Effector memory CD8-positive, alpha-beta T cell (primary cell): ENCODE results near the gene ZNF750.
"Not testable (repeated sequence)": the region's sequence is repeated elsewhere in the genome, so short reads cannot be mapped to it uniquely, and the experiment has no call there.

ENCODE experiments used
- ATAC-seq: fragments of 150-1000 bp; cut with Tn5 transposase; replicated peaks from 2 replicates; pipeline ENCODE4 v1.10.0; 2021; ENCODE audit warnings: mild to moderate bottlenecking, moderate library complexity
- DNase-seq, 3 experiments: peaks; one replicate each; pipeline ENCODE4 v3.0.0; 2021
- H3K27ac Mint-ChIP-seq, 2 donors: one replicate each; pipeline ENCODE4 v1.8.0; 2022; ENCODE audit warnings: mild to moderate bottlenecking in 2 of 2, mixed read lengths in 2 of 2, moderate library complexity in 2 of 2
- H3K27me3 Mint-ChIP-seq, 2 donors: one replicate each; pipeline ENCODE4 v1.8.0; 2022; ENCODE audit warnings: mixed read lengths in 2 of 2
- H3K36me3 Mint-ChIP-seq: one replicate; pipeline ENCODE4 v1.8.0; 2022; ENCODE audit warnings: mild to moderate bottlenecking, moderate library complexity, mixed read lengths; ENCODE audit not compliant: insufficient read depth
- H3K4me1 Mint-ChIP-seq, 2 donors: one replicate each; pipeline ENCODE4 v1.8.0; 2022; ENCODE audit warnings: low read depth in 2 of 2, mixed read lengths in 2 of 2
- H3K4me3 Mint-ChIP-seq, 2 donors: one replicate each; pipeline ENCODE4 v1.8.0; 2022; ENCODE audit warnings: mild to moderate bottlenecking in 2 of 2, mixed read lengths in 2 of 2, moderate library complexity in 2 of 2
- H3K9me3 Mint-ChIP-seq, 2 donors: one replicate each; pipeline ENCODE4 v1.8.0; 2022; ENCODE audit warnings: mixed read lengths in 2 of 2

Gene ZNF750

DNA sequence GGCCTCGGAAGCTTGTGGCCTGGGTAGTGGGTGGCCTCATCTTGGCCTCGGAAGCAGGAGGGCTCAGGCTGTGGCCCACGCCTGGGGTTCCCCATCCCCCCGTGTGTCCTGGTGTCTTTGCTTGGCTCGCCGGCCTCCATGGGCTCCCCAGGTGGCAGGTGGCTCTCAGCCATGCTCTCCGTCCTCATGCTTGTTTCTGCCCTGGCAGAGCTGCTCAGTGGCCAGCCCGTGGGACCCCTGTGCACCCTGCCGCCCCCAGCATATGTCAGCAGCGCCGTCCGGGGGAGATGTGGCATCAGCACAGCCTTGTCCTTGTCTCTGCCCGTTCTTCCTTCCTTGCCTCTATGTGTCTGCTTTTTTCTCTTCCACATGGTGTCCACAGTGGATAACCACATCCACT lies 49.4 kb downstream of the ZNF750 start:
- no peak for DNase-seq
- Mint-ChIP-seq H3K27ac (peak overlapping the region; percentile 59 to 68), H3K4me1 (peaks cover 7 to 20% of the 10 kb centered on the region in 2 donors), H3K36me3 (peaks cover 4% of the 10 kb centered on the region), H3K9me3 (no peaks in the 10 kb centered on the region), H3K27me3 (no peaks in the 10 kb centered on the region), H3K4me3 (no peak overlapping the region)
- ATAC-seq, result no peak

- no peak for ATAC-seq
- Mint-ChIP-seq H3K27me3 (no peaks in the 10 kb centered on the region), H3K4me3 (no peak overlapping the region), H3K4me1 (peaks cover 7 to 20% of the 10 kb centered on the region in 2 donors), H3K27ac (peak overlapping the region in 1 of 2 donors; percentile 68), H3K9me3 (no peaks in the 10 kb centered on the region), H3K36me3 (peaks cover 4% of the 10 kb centered on the region)
- DNase-seq, result no peak
Observed at GRCh38 chr17:82789806-82790205, 50.0 kb downstream of the ZNF750 start.

- DNase-seq, result no peak
- Mint-ChIP-seq H3K9me3 (no peaks in the 10 kb centered on the region), H3K4me3 (no peak overlapping the region), H3K4me1 (peaks cover 7 to 20% of the 10 kb centered on the region in 2 donors), H3K27me3 (no peaks in the 10 kb centered on the region), H3K27ac (peak overlapping the region; percentile 54 to 77), H3K36me3 (peaks cover 4% of the 10 kb centered on the region)
- no peak for ATAC-seq
Observed at GRCh38 chr17:82789051-82789592, 50.7 kb downstream of the ZNF750 start.

DNA sequence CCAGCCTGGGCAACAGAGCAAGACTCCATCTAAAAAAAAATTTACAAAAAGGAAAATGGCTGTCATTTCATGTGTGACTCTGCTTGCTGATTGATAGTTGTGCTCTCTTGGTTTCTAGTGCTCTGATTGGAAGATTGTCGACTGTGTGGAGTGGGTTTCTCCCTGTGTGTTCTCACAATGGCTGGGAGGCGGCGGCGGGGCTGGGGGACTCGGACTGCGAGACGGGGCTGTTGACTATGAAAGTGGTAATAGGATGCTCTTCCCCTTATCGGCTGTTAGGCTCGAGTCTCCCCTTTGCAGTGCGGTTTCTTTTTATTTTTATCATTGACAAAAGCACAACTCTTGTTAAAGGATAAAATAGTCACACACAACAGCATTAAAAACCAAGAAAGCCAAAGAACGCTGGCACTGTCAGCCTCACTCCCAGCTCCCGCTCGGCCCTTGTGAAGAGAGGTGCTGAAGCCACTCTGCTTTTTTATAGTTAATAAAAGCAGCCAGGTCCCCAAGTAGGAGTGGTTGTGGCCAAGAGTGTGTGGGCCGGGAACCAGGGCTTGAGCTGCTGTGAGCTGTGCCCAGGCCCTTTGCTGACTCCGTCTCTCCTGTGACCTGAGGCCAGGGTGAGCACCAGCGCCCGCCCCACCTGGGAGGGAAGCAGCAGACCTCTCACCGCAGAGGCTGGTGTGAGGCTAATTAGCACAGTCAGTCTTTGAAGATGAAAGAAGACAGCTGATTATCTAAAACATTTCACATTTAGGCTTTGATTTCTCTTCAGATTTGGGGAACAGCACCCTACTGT lies 51.4 kb downstream of the ZNF750 start:
- H3K4me1 Mint-ChIP-seq, result peaks cover 7 to 20% of the 10 kb centered on the region in 2 donors
- peaks cover 4% of the 10 kb centered on the region for H3K36me3 Mint-ChIP-seq
- H3K27me3 Mint-ChIP-seq, result no peaks in the 10 kb centered on the region
- ATAC-seq (no peak), DNase-seq (no peak)
- no peak overlapping the region for H3K4me3 Mint-ChIP-seq
- no peaks in the 10 kb centered on the region for H3K9me3 Mint-ChIP-seq
- H3K27ac Mint-ChIP-seq, result peak overlapping the region; percentile 54 to 77

DNA sequence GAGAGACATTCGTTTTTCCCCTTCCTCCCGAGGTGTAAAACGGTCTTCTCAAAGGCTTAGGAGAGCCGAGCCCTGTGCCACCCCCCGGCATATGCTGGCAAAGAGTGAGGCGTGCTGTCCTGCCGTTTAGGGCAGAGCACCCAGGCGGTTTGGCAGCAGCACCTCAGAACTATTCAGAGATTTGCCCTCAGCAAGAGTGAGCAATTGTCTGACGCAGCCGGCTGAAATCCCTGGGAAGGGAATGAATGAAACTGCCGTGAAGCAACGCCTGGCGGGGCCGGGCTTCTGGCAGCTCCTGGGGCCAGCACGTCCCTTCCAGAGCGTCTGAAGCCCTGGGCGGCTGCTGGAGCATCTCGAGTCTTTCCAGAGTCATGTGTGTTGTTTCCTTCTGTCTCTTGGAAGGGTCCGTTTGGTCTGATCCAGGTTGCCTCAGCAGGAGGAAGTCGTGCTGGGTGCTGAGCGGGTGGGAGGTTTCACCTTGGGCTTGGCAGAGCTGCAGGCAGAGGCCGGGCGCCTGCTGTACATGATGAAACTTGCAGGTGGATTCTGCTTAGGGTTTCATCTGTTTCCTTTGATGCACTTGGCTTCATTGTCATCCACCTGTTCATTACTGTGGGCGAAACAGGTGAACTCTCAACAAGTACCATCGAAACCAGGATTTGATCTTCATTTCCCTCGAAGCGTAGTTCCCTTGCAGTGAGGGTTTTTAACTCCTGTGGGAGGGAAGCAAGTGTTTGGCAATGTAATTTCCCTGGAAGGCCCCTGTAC lies 52.6 kb downstream of the ZNF750 start:
- ATAC-seq (no peak), DNase-seq (no peak)
- Mint-ChIP-seq H3K4me1 (peaks cover 12 to 22% of the 10 kb centered on the region in 2 donors), H3K27ac (peak overlapping the region in 1 of 2 donors; percentile 54), H3K9me3 (no peaks in the 10 kb centered on the region), H3K36me3 (peaks cover 8% of the 10 kb centered on the region), H3K4me3 (no peak overlapping the region), H3K27me3 (no peaks in the 10 kb centered on the region)

GRCh38 chr17:82786427-82786826 lies 53.4 kb downstream of the ZNF750 start:
- Mint-ChIP-seq H3K27me3 (no peaks in the 10 kb centered on the region), H3K36me3 (peaks cover 8% of the 10 kb centered on the region), H3K4me1 (peaks cover 18 to 28% of the 10 kb centered on the region in 2 donors), H3K9me3 (no peaks in the 10 kb centered on the region), H3K4me3 (no peak overlapping the region), H3K27ac (no peak overlapping the region)
- DNase-seq (no peak), ATAC-seq (no peak)

GRCh38 chr17:82785581-82785980 lies 54.2 kb downstream of the ZNF750 start:
- not testable (repeated sequence) for DNase-seq, H3K36me3 Mint-ChIP-seq, H3K27me3 Mint-ChIP-seq, ATAC-seq, H3K4me3 Mint-ChIP-seq, H3K27ac Mint-ChIP-seq, H3K9me3 Mint-ChIP-seq
- H3K4me1 Mint-ChIP-seq, result peaks cover 15 to 24% of the 10 kb centered on the region in 2 donors

DNA sequence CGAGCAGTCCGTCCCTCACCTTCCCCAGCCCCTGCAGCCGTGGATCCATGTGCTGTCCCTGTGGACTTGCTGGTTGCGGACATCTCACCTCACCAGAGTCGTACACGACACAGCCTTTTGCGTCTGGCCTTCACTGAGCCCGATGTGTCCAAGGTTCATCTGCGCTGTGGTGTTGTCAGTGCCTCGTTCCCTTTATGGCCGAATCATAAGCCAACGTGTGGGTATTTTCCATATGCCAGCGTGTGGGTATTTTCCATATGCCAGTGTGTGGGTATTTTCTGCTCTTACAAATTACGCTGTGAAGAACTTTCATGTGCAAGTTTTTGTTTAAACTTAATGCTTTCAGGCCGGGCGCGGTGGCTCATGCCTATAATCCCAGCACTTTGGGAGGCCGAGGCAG lies 56.3 kb downstream of the ZNF750 start:
- no peak overlapping the region for H3K27ac Mint-ChIP-seq
- ATAC-seq (no peak), DNase-seq (no peak)
- peaks cover 8% of the 10 kb centered on the region for H3K36me3 Mint-ChIP-seq
- H3K4me3 Mint-ChIP-seq, result no peak overlapping the region
- H3K27me3 Mint-ChIP-seq, result no peaks in the 10 kb centered on the region
- H3K9me3 Mint-ChIP-seq, result no peaks in the 10 kb centered on the region
- peaks cover 11 to 16% of the 10 kb centered on the region in 2 donors for H3K4me1 Mint-ChIP-seq

- ATAC-seq, result peak; percentile 41
Observed at GRCh38 chr17:82782657-82783207, 57.1 kb downstream of the ZNF750 start.

DNA sequence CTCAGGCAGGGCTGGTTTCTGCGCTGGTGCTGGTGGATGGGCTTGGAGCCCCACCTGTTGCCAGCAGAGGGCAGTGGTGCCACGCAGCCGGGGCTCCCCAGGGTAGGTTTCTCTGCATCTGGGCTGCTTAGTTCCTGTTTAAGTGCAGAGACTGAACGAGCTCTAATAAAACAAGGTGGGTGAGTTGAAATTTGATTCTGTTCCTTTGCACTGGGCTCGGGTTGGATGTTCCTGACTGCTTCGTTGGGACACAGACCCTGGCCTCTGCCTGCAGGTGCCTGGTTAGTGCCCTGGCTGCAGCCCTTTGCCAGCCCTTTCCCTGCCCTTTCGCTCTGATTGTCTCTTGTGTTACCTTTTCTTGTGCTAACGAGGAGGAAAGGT lies 57.9 kb downstream of the ZNF750 start:
- peaks cover 16 to 17% of the 10 kb centered on the region in 2 donors for H3K4me1 Mint-ChIP-seq
- no peaks in the 10 kb centered on the region for H3K9me3 Mint-ChIP-seq
- peak overlapping the region in 1 of 2 donors; percentile 84 for H3K27ac Mint-ChIP-seq
- ATAC-seq, result peak; percentile 97
- H3K4me3 Mint-ChIP-seq, result no peak overlapping the region
- DNase-seq, result peak; percentile 86 to 91 (median 89)
- H3K27me3 Mint-ChIP-seq, result no peaks in the 10 kb centered on the region
- peaks cover 11% of the 10 kb centered on the region for H3K36me3 Mint-ChIP-seq

More at GRCh38 chr17:82782657-82783207, 57.1 kb downstream of the ZNF750 start:
- H3K27ac Mint-ChIP-seq, result peak overlapping the region; percentile 65 to 84
- peaks cover 8% of the 10 kb centered on the region for H3K36me3 Mint-ChIP-seq
- no peak for DNase-seq
- H3K4me1 Mint-ChIP-seq, result peaks cover 11 to 13% of the 10 kb centered on the region in 2 donors
- no peaks in the 10 kb centered on the region for H3K9me3 Mint-ChIP-seq
- H3K4me3 Mint-ChIP-seq, result peak overlapping the region in 1 of 2 donors; percentile 62
- H3K27me3 Mint-ChIP-seq, result no peaks in the 10 kb centered on the region

DNA sequence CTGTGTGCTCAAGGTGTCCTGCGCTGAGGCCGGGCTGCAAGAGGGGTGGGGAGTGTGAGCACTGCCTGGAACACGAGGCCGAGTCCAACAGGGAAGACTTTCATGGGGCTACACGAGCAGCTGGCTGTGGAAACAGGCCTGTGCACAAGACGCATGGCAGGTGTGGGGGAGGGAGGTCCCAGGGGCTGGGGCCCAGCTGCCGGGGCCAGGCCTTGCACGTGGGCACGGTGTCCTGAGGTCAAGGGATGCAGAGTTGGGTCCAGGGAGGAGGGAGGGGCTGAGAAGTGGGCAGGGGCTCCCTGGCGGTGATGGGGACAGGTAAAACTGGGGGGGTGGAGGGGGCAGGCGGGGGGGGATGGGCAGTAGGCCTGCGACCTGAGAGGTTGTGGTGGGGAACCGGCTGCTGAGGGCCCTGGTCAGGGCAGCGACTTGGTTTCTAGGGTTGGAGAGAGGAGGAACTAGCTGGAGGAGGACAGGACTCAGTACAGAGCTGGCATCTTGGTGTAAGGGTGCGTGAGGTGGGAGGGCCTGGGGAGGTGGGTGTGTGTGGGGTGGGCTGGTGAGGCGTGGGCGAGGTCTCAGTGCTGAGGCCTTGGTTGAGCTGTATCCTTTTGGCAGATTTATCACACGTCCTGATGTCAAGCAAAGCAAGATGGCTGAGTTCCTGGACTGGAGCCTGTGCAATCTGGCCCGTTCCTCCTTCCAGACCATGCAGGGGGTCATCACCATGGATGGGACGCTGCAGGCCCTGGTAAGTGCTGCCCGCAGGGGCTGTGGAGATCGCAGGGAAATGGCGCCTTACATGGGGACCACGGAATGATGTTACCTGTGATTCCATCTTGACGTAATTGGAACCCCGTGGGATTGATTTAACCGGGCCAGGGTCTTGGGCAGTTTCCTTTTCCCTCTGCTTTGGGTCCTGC lies 58.6 kb downstream of the ZNF750 start:
- peaks cover 16 to 21% of the 10 kb centered on the region in 2 donors for H3K4me1 Mint-ChIP-seq
- no peaks in the 10 kb centered on the region for H3K9me3 Mint-ChIP-seq
- ATAC-seq, result no peak
- H3K27ac Mint-ChIP-seq, result peak overlapping the region in 1 of 2 donors; percentile 84
- no peaks in the 10 kb centered on the region for H3K27me3 Mint-ChIP-seq
- DNase-seq, result no peak
- no peak overlapping the region for H3K4me3 Mint-ChIP-seq
- H3K36me3 Mint-ChIP-seq, result peaks cover 11% of the 10 kb centered on the region

DNA sequence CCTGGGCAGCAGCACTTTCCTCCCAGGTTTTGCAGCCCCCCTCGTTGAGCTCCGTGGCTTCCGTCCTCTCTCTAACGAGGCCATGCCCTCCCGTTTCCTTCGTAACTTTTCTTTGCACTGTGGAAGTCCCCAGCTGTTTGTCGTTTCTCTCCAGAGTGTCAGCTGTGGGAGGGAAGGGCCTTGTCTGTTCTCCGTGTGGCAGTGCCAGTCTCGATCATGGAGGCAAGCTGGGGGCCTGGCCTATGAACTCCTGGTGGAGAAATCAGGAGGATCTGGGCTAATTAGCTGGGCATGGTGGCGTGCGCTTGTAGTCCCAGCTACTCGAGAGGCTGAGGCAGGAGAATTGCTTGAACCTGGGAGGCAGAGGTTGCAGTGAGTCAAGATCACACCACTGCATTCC lies 59.6 kb downstream of the ZNF750 start:
- Mint-ChIP-seq H3K4me1 (peaks cover 20 to 27% of the 10 kb centered on the region in 2 donors), H3K36me3 (peaks cover 9% of the 10 kb centered on the region), H3K27ac (no peak overlapping the region), H3K9me3 (no peaks in the 10 kb centered on the region), H3K4me3 (no peak overlapping the region), H3K27me3 (no peaks in the 10 kb centered on the region)
- ATAC-seq, result no peak
- DNase-seq, result no peak
